Liver (tissue), 9 donors: Measurements from ENCODE around the gene CDC7. TPM values are rescaled to one million over a fixed set of nuclear protein-coding genes. Genes with fewer than 3 reads are reported as not detected.

ENCODE experiments used
- DNase-seq: peaks from one replicate; pipeline ENCODE4 v3.0.0-alpha.2; 2017; ENCODE audit warnings: low spot score
- H3K27ac ChIP-seq, 2 donors: one replicate each; pipeline ENCODE4 v1.7.0; 2013; ENCODE audit warnings: inconsistent platforms in 2 of 2, low read length in 2 of 2, control low read depth in 1 of 2, low read depth in 1 of 2, mild to moderate bottlenecking in 1 of 2
- H3K27me3 ChIP-seq, 4 donors: one replicate each; pipeline versions ENCODE4 v1.6.1 to v1.7.0; 2013; ENCODE audit warnings: low read length in 3 of 4, inconsistent platforms in 1 of 4, mild to moderate bottlenecking in 1 of 4, moderate library complexity in 1 of 4; ENCODE audit not compliant: control insufficient read depth in 4 of 4, insufficient read depth in 4 of 4
- H3K36me3 ChIP-seq, 4 donors: one replicate each; pipeline versions ENCODE4 v1.6.1 to v1.7.0; 2013; ENCODE audit warnings: low read length in 3 of 4, mild to moderate bottlenecking in 3 of 4, low read depth in 1 of 4, moderate library complexity in 1 of 4; ENCODE audit not compliant: control insufficient read depth in 4 of 4, insufficient read depth in 3 of 4
- H3K4me1 ChIP-seq, 4 donors: one replicate each; pipeline versions ENCODE4 v1.6.1 to v1.7.0; 2013; ENCODE audit warnings: low read length in 3 of 4, mild to moderate bottlenecking in 3 of 4, moderate library complexity in 1 of 4; ENCODE audit not compliant: control insufficient read depth in 4 of 4, insufficient read depth in 4 of 4
- H3K4me3 ChIP-seq, 3 donors: one replicate each; pipeline versions ENCODE4 v1.6.1 to v1.7.0; 2013; ENCODE audit warnings: low read length in 3 of 3, control low read depth in 1 of 3, low read depth in 1 of 3, mild to moderate bottlenecking in 1 of 3
- H3K9ac ChIP-seq, 2 donors: one replicate each; pipeline ENCODE4 v1.7.0; 2013; ENCODE audit warnings: low read length in 2 of 2, mild to moderate bottlenecking in 2 of 2, moderate library complexity in 2 of 2, control low read depth in 1 of 2, low read depth in 1 of 2
- H3K9me3 ChIP-seq, 4 donors: one replicate each; pipeline versions ENCODE4 v1.6.1 to v1.7.0; 2013; ENCODE audit warnings: low read length in 3 of 4; ENCODE audit not compliant: control insufficient read depth in 4 of 4
- EGR1 ChIP-seq, 2 donors: IDR thresholded peaks; 2 replicates each; pipeline ENCODE4 v1.6.1; 2016 to 2018; ENCODE audit warnings: antibody characterized with exemption in 2 of 2, low read depth in 2 of 2
- FOXA1 ChIP-seq: IDR thresholded peaks from 2 replicates; pipeline ENCODE4 v1.6.1; 2016; ENCODE audit warnings: antibody characterized with exemption
- GABPA ChIP-seq, 2 donors: IDR thresholded peaks in 1 of 2; conservative IDR thresholded peaks in 1 of 2; 2 replicates each; pipeline ENCODE4 v1.6.1; 2016; ENCODE audit warnings: antibody characterized with exemption in 2 of 2, mild to moderate bottlenecking in 1 of 2, moderate library complexity in 1 of 2
- HNF4A ChIP-seq, 2 donors: conservative IDR thresholded peaks; 2 replicates each; pipeline ENCODE4 v1.6.1; 2016; ENCODE audit warnings: antibody characterized with exemption in 2 of 2, mild to moderate bottlenecking in 2 of 2
- HNF4G ChIP-seq: IDR thresholded peaks from 2 replicates; pipeline ENCODE4 v1.6.1; 2016; ENCODE audit warnings: antibody characterized with exemption
- JUND ChIP-seq, 2 donors: IDR thresholded peaks; 2 replicates each; pipeline ENCODE4 v1.6.1; 2016; ENCODE audit warnings: antibody characterized with exemption in 2 of 2
- NR2F2 ChIP-seq: IDR thresholded peaks from 2 replicates; pipeline ENCODE4 v1.6.1; 2016; ENCODE audit warnings: antibody characterized with exemption
- RAD21 ChIP-seq, 2 donors: IDR thresholded peaks; 2 replicates each; pipeline ENCODE4 v1.6.1; 2016; ENCODE audit warnings: antibody characterized with exemption in 2 of 2, mild to moderate bottlenecking in 2 of 2
- RXRA ChIP-seq, 2 donors: IDR thresholded peaks; 2 replicates each; pipeline ENCODE4 v1.6.1; 2017 to 2018; ENCODE audit warnings: antibody characterized with exemption in 2 of 2, mild to moderate bottlenecking in 1 of 2
- SP1 ChIP-seq: IDR thresholded peaks from 2 replicates; pipeline ENCODE4 v1.6.1; 2018; ENCODE audit warnings: antibody characterized with exemption, mild to moderate bottlenecking
- TAF1 ChIP-seq: conservative IDR thresholded peaks from 2 replicates; pipeline ENCODE4 v1.6.1; 2016; ENCODE audit warnings: antibody characterized with exemption, mild to moderate bottlenecking
- YY1 ChIP-seq: IDR thresholded peaks from 2 replicates; pipeline ENCODE4 v1.6.1; 2016; ENCODE audit warnings: antibody characterized with exemption, mild to moderate bottlenecking
- WGBS: extraction: QIAGEN DNeasy Blood & Tissue Kit; methylation state at CpG from one replicate; pipeline ENCODE4 v1.1.7; 2013; 5-methylcytosine and 5-hydroxymethylcytosine counted together
- polyA plus RNA-seq, 2 donors: library from polyadenylated mRNA; stranded (reverse) in 1 of 2; unstranded in 1 of 2; fragments of 200-250 nt in 1 of 2; fragments of >200 nt in 1 of 2; fragmentation: Nextera tagmentation in 1 of 2; extraction: Ambion mirVana in 1 of 2; gene quantifications; one replicate each; pipeline versions ENCODE4 v1.2.1 to v1.2.3, GENCODE V29; 2013 to 2015
- total RNA-seq, 2 donors: library from RNA; depleted of rRNA; stranded (reverse); fragments of >200 nt; gene quantifications; one replicate each; pipeline ENCODE4 v1.2.3, GENCODE V29; 2014
- TF ChIP-seq, protein P1 (sequence below): IDR thresholded peaks from 2 replicates; pipeline ENCODE4 v1.6.1; 2016; ENCODE audit warnings: antibody characterized with exemption
- TF ChIP-seq, protein P2 (sequence below): IDR thresholded peaks from 2 replicates; pipeline ENCODE4 v1.6.1; 2016; ENCODE audit warnings: antibody characterized with exemption
- TF ChIP-seq, protein P3 (sequence below): IDR thresholded peaks from 2 replicates; pipeline ENCODE4 v1.6.1; 2016; ENCODE audit warnings: antibody characterized with exemption
- donor health status: healthy.
- donor health status: healthy.
- donor health status: healthy.
- donor health status: healthy.
- donor health status: healthy.

Gene CDC7
- total and polyA plus RNA-seq, 4 donors: 0.43 to 15.0 (median 0.61) TPM

DNA sequence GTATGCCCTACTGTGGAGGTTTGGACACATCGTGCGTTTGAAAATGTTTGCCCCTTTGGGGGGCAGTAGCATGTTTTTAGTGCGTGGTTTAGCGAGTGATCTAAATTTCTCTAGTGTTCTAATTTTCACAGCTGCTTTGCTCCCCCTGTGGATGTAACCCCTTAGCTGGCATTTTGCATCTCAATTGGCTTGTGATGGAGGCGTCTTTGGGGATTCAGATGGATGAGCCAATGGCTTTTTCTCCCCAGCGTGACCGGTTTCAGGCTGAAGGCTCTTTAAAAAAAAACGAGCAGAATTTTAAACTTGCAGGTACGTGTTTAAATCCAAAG lies 836 bp downstream of the CDC7 start (continued):
- TF ChIP-seq, protein P1, sequence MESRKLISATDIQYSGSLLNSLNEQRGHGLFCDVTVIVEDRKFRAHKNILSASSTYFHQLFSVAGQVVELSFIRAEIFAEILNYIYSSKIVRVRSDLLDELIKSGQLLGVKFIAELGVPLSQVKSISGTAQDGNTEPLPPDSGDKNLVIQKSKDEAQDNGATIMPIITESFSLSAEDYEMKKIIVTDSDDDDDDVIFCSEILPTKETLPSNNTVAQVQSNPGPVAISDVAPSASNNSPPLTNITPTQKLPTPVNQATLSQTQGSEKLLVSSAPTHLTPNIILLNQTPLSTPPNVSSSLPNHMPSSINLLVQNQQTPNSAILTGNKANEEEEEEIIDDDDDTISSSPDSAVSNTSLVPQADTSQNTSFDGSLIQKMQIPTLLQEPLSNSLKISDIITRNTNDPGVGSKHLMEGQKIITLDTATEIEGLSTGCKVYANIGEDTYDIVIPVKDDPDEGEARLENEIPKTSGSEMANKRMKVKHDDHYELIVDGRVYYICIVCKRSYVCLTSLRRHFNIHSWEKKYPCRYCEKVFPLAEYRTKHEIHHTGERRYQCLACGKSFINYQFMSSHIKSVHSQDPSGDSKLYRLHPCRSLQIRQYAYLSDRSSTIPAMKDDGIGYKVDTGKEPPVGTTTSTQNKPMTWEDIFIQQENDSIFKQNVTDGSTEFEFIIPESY: no peak
- no peak for TF ChIP-seq EGR1 (IDR thresholded peaks at IDR 0.05; ENCODE audit: low read depth in 2 of 2)

DNA sequence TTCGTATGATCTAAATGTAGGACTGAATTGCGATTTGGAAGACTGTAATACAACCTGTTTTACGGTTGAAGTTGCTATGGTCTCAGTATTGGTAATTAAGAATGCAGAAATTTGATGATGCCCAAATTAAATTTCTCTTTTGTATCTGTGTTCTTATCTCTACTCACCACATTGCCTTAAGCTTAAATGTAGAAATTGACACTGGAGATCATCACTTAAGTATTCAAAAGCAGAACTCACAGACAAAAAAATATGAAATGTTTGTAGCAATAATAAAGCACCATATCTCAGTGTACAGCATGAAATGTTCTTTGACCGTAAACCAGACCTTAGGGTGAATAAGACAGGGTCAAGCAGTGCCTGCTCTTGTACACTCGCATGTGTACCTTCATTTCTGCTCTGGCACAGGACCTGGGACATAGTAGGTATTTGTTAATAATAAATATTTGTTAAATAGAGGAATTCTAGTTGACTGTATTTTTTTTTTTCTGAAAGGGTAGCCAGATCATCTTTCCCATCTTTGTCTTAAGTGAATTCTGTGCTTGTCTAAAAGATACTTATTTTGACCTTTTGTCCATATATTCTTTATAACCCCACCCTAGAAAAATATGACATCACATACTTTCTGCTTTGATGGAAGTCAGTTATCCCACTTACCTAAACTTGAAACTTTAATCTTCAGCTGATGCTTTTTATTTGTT lies 1.5 kb downstream of the CDC7 start:
- Histone ChIP-seq H3K27me3 (no peaks in the 10 kb centered on the region), H3K4me1 (peaks cover 0 to 12% (median 8%) of the 10 kb centered on the region in 4 donors), H3K27ac (peak overlapping the region in 1 of 2 donors; percentile 90), H3K9me3 (no peaks in the 10 kb centered on the region), H3K4me3 (no peak overlapping the region), H3K36me3 (no peaks in the 10 kb centered on the region), H3K9ac (no peak overlapping the region)
- DNase-seq: no peak
- TF ChIP-seq JUND (IDR thresholded peaks at IDR 0.05) (no peak), NR2F2 (no peak), HNF4A (conservative IDR thresholded peaks at IDR 0.05) (no peak), FOXA1 (no peak), GABPA (IDR thresholded peaks at IDR 0.05 in 1 of 2, conservative IDR thresholded peaks at IDR 0.05 in 1 of 2) (no peak), RXRA (IDR thresholded peaks at IDR 0.05) (no peak), HNF4G (no peak), SP1 (no peak), YY1 (no peak), TAF1 (no peak)
- TF ChIP-seq, protein P1: no peak
- TF ChIP-seq, protein P2, sequence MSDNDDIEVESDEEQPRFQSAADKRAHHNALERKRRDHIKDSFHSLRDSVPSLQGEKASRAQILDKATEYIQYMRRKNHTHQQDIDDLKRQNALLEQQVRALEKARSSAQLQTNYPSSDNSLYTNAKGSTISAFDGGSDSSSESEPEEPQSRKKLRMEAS: no peak
- TF ChIP-seq, protein P3, sequence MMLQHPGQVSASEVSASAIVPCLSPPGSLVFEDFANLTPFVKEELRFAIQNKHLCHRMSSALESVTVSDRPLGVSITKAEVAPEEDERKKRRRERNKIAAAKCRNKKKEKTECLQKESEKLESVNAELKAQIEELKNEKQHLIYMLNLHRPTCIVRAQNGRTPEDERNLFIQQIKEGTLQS: no peak
- WGBS: 42% methylated on average over 5 of the region's 5 CpGs

DNA sequence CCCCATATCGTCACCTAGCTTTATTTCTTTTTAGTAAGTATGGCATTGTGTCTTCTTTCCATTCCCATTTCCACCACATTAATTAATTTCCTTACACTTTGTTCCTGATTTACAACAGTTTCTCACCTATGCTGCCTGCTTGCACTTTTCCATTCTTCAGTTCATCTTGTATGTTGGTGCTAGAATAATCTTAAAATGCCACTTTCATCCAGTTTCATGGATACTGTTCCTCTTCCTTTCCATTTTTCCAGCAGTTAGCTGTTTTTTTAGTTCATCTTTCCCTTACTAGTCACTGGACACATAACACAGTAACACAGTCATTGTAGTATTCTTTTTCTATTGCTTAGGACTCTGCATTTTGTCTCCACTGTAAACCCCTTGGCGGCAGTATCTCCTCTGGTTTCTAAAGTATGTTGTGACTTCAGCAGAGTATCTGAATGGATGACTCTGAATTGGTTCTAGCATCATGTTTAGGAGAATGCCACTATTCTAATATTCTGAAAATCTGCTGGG lies 2.1 kb downstream of the CDC7 start:
- H3K9ac ChIP-seq: no peak overlapping the region
- 82% methylated on average over 2 of the region's 2 CpGs for WGBS
- no peaks in the 10 kb centered on the region for H3K27me3 ChIP-seq
- no peaks in the 10 kb centered on the region for H3K9me3 ChIP-seq
- TF ChIP-seq, protein P2: no peak
- TF ChIP-seq, protein P3: no peak
- no peak for TF ChIP-seq HNF4A (conservative IDR thresholded peaks at IDR 0.05)
- no peak for TF ChIP-seq TAF1
- no peak for TF ChIP-seq RAD21 (IDR thresholded peaks at IDR 0.05)
- TF ChIP-seq JUND (IDR thresholded peaks at IDR 0.05): no peak
- H3K27ac ChIP-seq: no peak overlapping the region
- no peak overlapping the region for H3K4me3 ChIP-seq
- H3K4me1 ChIP-seq: peaks cover 0 to 12% (median 8%) of the 10 kb centered on the region in 4 donors
- no peak for DNase-seq
- no peaks in the 10 kb centered on the region for H3K36me3 ChIP-seq
